HEK293T (cell line): ENCODE results near the gene ZNF730.
"Not testable (repeated sequence)": the region's sequence is repeated elsewhere in the genome, so short reads cannot be mapped to it uniquely, and the experiment has no call there.

Experiments
- ARNT ChIP-seq: fragments of 450-650 bp; IDR thresholded peaks from 2 replicates; pipeline ENCODE4 v1.6.1; 2017; ENCODE audit warnings: mild to moderate bottlenecking
- BHLHE40 ChIP-seq: fragments of 450-650 bp; IDR thresholded peaks from 2 replicates; pipeline ENCODE4 v1.6.1; 2016; ENCODE audit warnings: mild to moderate bottlenecking, moderate library complexity, borderline replicate concordance
- CTBP1 ChIP-seq: fragments of 450-650 bp; IDR thresholded peaks from 2 replicates; pipeline ENCODE4 v1.6.1; 2016; ENCODE audit warnings: borderline replicate concordance
- FOXA1 ChIP-seq: fragments of 450-650 bp; IDR thresholded peaks from 2 replicates; pipeline ENCODE4 v1.6.1; 2016; ENCODE audit warnings: mild to moderate bottlenecking
- FOXK2 ChIP-seq: fragments of 450-650 bp; IDR thresholded peaks from 2 replicates; pipeline ENCODE4 v1.6.1; 2016; ENCODE audit warnings: mild to moderate bottlenecking
- FOXM1 ChIP-seq: fragments of 450-650 bp; IDR thresholded peaks from 2 replicates; pipeline ENCODE4 v1.6.1; 2017; ENCODE audit warnings: mild to moderate bottlenecking, borderline replicate concordance
- HDGF ChIP-seq: fragments of 450-650 bp; IDR thresholded peaks from 2 replicates; pipeline ENCODE4 v1.6.1; 2017; ENCODE audit warnings: antibody characterized with exemption, borderline replicate concordance
- L3MBTL2 ChIP-seq: fragments of 450-650 bp; conservative IDR thresholded peaks from 2 replicates; pipeline ENCODE4 v1.6.1; 2016; ENCODE audit warnings: mild to moderate bottlenecking
- LEF1 ChIP-seq: fragments of 450-650 bp; IDR thresholded peaks from 2 replicates; pipeline ENCODE4 v1.6.1; 2017; ENCODE audit warnings: mild to moderate bottlenecking, borderline replicate concordance
- PKNOX1 ChIP-seq: fragments of 450-650 bp; IDR thresholded peaks from 2 replicates; pipeline ENCODE4 v1.6.1; 2016
- SP1 ChIP-seq: fragments of 450-650 bp; IDR thresholded peaks from 2 replicates; pipeline ENCODE4 v1.6.1; 2017
- SUZ12 ChIP-seq: fragments of 450-650 bp; IDR thresholded peaks from 2 replicates; pipeline ENCODE4 v1.6.1; 2016; ENCODE audit warnings: mild to moderate bottlenecking
- TARDBP ChIP-seq: fragments of 450-650 bp; IDR thresholded peaks from 2 replicates; pipeline ENCODE4 v1.6.1; 2016
- ZNF384 ChIP-seq: fragments of 450-650 bp; IDR thresholded peaks from 2 replicates; pipeline ENCODE4 v1.6.1; 2016

DNA sequence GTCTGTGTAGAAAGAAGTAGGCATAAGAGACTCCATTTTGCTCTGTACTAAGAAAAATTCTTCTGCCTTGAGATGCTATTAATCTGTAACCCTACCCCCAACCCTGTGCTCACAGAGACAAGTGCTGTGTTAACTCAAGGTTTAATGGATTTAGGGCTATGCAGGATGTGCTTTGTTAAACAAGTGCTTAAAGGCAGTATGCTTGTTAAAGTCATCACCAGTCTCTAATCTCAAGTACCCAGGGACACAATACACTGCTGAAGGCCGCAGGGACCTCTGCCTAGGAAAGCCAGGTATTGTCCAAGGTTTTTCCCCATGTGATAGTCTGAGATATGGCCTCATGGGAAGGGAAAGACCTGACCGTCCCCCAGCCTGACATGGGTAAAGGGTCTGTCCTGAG is 39.0 kb upstream of the ZNF730 start:
- not testable (repeated sequence) for TF ChIP-seq FOXK2, CTBP1, TARDBP, PKNOX1, BHLHE40, SP1, HDGF, FOXA1, LEF1, FOXM1, ZNF384, SUZ12, ARNT, L3MBTL2
